Activated CD4-positive, alpha-beta T cell treated with anti-CD3 and anti-CD28 coated beads, Interleukin-2, amount 10 ng/mL, durations not matched to agents 7 days and 5 days (primary cell): Measurements from ENCODE around the gene MACROD2. TPM values are rescaled to one million over a fixed set of nuclear protein-coding genes. Genes with fewer than 3 reads are reported as not detected.

Experiments used
- CTCF ChIA-PET: fragments of 350-600 bp; sonication (Branson Sonifier 250); formaldehyde crosslinking; loops from one replicate; lab custom pipeline; 2021; ENCODE audit warnings: antibody characterized with exemption; lab: Charles Lee
- POLR2A ChIA-PET: fragments of 350-600 bp; sonication (Branson Sonifier 250); formaldehyde crosslinking; loops from one replicate; lab custom pipeline; 2021; ENCODE audit warnings: antibody characterized with exemption; lab: Charles Lee
- DNase-seq: peaks from one replicate; pipeline ENCODE4 v3.0.0-alpha.2; 2020
- H3K27ac Mint-ChIP-seq: one replicate; pipeline ENCODE4 v1.8.0; 2021; ENCODE audit warnings: mild to moderate bottlenecking, moderate library complexity, mixed read lengths
- H3K27me3 Mint-ChIP-seq: one replicate; pipeline ENCODE4 v1.8.0; 2021; ENCODE audit warnings: mixed read lengths
- H3K36me3 Mint-ChIP-seq: one replicate; pipeline ENCODE4 v1.8.0; 2021; ENCODE audit warnings: low read depth, mixed read lengths
- H3K4me1 Mint-ChIP-seq: one replicate; pipeline ENCODE4 v1.8.0; 2021; ENCODE audit warnings: mixed read lengths
- H3K4me3 Mint-ChIP-seq: one replicate; pipeline ENCODE4 v1.8.0; 2021; ENCODE audit warnings: mild to moderate bottlenecking, moderate library complexity, mixed read lengths
- H3K9me3 Mint-ChIP-seq: one replicate; pipeline ENCODE4 v1.8.0; 2021; ENCODE audit warnings: mixed read lengths
- total RNA-seq, 2 experiments: library from RNA; stranded (reverse); gene quantifications; one replicate each; pipeline ENCODE4 v1.2.3, GENCODE V29; 2021

Gene MACROD2
- total RNA-seq, 2 experiments from 2014 or later: not detected

- no peak overlapping the region for H3K4me3 Mint-ChIP-seq
- POLR2A ChIA-PET: no interaction called here
- H3K27ac Mint-ChIP-seq: no peak overlapping the region
- peaks cover 4% of the 10 kb centered on the region for H3K9me3 Mint-ChIP-seq
- CTCF ChIA-PET: no interaction called here
- H3K27me3 Mint-ChIP-seq: no peaks in the 10 kb centered on the region
- H3K4me1 Mint-ChIP-seq: no peaks in the 10 kb centered on the region
- no peaks in the 10 kb centered on the region for H3K36me3 Mint-ChIP-seq
- no peak for DNase-seq
Measured at GRCh38 chr20:14801591-14802325, 806.4 kb downstream of the MACROD2 start.

DNA sequence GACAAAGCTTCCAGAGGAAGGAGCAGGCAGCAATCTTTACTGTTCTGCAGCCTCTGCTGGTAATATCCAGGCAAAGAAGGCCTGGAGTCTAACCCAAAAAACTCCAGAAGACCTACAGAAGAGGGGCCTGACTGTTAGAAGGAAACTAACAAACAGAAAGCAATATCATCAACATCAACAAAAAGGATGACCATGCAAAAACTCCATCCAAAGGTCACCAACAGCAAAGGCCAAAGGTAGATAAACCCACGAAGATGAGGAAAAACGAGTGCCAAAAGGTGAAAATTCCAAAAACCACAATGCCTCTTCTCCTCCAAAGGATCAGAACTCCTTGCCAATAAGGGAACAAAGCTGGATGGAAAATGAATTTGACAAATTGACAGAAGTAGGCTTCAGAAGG lies 811.9 kb downstream of the MACROD2 start:
- Mint-ChIP-seq H3K36me3 (no peaks in the 10 kb centered on the region), H3K4me1 (no peaks in the 10 kb centered on the region), H3K9me3 (peaks cover 8% of the 10 kb centered on the region), H3K27me3 (no peaks in the 10 kb centered on the region), H3K27ac (no peak overlapping the region), H3K4me3 (no peak overlapping the region)
- CTCF ChIA-PET: no interaction called here
- POLR2A ChIA-PET: no interaction called here
- no peak for DNase-seq

GRCh38 chr20:14815340-14815739 lies 820.0 kb downstream of the MACROD2 start:
- Mint-ChIP-seq H3K9me3 (peaks cover 5% of the 10 kb centered on the region), H3K36me3 (no peaks in the 10 kb centered on the region), H3K27me3 (no peaks in the 10 kb centered on the region), H3K27ac (no peak overlapping the region), H3K4me1 (no peaks in the 10 kb centered on the region), H3K4me3 (no peak overlapping the region)
- ChIA-PET CTCF (no interaction called here), POLR2A (no interaction called here)
- no peak for DNase-seq

- no peak for DNase-seq
- ChIA-PET CTCF (no interaction called here), POLR2A (no interaction called here)
- Mint-ChIP-seq H3K27me3 (no peaks in the 10 kb centered on the region), H3K4me1 (no peaks in the 10 kb centered on the region), H3K9me3 (peaks cover 5% of the 10 kb centered on the region), H3K27ac (no peak overlapping the region), H3K4me3 (no peak overlapping the region), H3K36me3 (no peaks in the 10 kb centered on the region)
Measured at GRCh38 chr20:14816471-14816870, 821.2 kb downstream of the MACROD2 start.

DNA sequence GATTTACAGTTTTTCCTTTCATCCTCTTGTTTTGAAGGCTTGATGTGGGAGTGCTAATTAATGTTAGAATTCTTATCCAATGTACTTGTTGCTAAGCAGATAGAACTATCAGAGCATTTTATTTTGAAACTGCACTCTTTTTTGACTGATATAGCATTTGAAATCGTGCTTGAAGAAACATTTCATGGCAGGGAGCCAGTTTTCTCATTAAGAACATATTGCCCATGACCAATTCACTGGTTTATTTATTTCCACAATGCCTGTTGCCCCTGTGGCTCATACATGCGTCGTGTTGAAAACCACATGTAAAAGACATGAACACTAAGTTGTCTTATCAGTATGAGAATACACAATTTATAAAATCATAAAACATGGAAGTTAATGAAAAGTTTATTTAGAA lies 821.8 kb downstream of the MACROD2 start:
- Mint-ChIP-seq H3K4me3 (no peak overlapping the region), H3K9me3 (peaks cover 5% of the 10 kb centered on the region), H3K36me3 (no peaks in the 10 kb centered on the region), H3K27me3 (no peaks in the 10 kb centered on the region), H3K4me1 (no peaks in the 10 kb centered on the region), H3K27ac (no peak overlapping the region)
- ChIA-PET CTCF (no interaction called here), POLR2A (no interaction called here)
- no peak for DNase-seq

DNA sequence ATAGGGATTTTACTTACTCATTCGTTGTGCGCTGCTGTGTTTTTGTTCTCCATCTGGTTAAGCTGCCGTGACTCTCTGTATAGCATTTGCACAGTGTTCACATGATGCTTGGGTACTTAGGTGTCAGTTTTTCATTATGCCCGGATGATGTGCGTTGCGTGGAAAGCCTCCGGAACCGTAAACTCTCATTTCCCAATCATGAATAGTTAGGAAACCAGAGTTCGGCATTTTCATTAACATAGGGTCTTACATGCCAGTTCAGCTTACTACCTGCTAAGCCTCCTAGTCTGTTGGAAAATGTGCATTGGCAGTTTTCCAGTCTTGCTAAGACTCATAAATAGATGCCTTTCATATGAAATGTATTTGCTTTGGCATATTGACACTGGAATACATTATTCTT lies 825.5 kb downstream of the MACROD2 start:
- no peaks in the 10 kb centered on the region for H3K36me3 Mint-ChIP-seq
- DNase-seq: no peak
- no peak overlapping the region for H3K4me3 Mint-ChIP-seq
- peaks cover 6% of the 10 kb centered on the region for H3K9me3 Mint-ChIP-seq
- CTCF ChIA-PET: no interaction called here
- POLR2A ChIA-PET: no interaction called here
- H3K27me3 Mint-ChIP-seq: no peaks in the 10 kb centered on the region
- H3K27ac Mint-ChIP-seq: no peak overlapping the region
- no peaks in the 10 kb centered on the region for H3K4me1 Mint-ChIP-seq

- Mint-ChIP-seq H3K27ac (no peak overlapping the region), H3K4me1 (no peaks in the 10 kb centered on the region)
- POLR2A ChIA-PET: no interaction called here
Measured at GRCh38 chr20:14821251-14821650, 825.9 kb downstream of the MACROD2 start.

DNA sequence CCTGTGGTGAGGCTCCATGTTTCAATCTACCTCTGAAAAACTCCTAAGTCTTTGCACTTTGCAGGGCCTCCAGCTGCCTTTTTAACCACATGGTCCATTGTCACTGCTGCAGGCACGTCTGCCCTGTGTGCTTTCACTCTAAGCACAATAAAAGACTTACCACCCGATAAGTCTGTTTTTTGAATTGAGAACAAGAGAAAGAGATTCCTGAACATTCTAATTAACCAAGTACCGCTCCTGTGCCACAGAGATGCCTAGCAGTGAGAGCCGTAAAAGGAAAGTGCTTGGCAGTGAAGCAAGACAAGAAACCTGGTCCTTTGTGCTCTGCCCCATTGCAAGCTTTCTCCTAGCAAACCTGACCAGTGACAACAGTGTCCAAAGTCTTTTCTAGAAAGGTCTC lies 829.7 kb downstream of the MACROD2 start:
- Mint-ChIP-seq H3K27ac (no peak overlapping the region), H3K27me3 (no peaks in the 10 kb centered on the region), H3K9me3 (peaks cover 2% of the 10 kb centered on the region), H3K4me3 (no peak overlapping the region), H3K4me1 (no peaks in the 10 kb centered on the region), H3K36me3 (no peaks in the 10 kb centered on the region)
- ChIA-PET POLR2A (no interaction called here), CTCF (no interaction called here)
- no peak for DNase-seq

More at GRCh38 chr20:14821251-14821650, 825.9 kb downstream of the MACROD2 start:
- Mint-ChIP-seq H3K9me3 (peaks cover 6% of the 10 kb centered on the region), H3K36me3 (no peaks in the 10 kb centered on the region), H3K27me3 (no peaks in the 10 kb centered on the region), H3K4me3 (no peak overlapping the region)
- CTCF ChIA-PET: no interaction called here
- no peak for DNase-seq

DNA sequence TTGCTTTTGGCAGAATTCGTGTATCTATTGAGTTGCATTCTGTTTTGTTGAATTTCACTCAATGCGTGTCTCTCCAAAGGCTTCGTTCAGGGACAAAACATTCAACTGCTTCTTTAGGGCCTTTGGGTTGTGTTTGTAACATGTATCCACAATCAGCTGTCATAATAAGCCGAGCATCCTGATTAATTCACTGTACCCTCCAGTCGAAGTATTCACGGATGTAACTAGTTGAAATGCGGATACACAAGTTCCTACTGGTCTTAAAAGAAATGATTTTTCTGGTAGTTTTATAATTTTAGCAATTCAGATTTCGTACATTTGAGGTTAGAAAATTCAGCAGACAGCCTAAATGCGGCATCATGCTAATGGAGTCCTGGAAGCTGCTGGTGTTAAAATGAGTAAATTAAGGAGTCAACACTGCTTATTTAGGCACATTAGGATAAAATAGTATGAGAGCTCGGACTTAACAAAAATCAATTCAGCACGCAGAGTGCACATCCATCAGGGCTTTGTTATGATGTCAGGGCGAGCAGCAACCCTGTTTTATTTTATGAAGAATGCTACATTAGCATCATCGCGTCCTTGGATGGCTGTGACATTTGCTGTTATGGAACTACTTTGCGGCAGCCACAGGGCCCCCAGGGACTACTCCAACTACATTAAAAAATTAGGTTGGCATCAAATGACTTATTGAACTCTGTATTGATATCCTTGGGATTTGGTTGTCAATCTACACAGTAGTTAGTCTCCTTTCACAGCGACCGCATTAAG lies 831.4 kb downstream of the MACROD2 start:
- no peaks in the 10 kb centered on the region for H3K36me3 Mint-ChIP-seq
- no peaks in the 10 kb centered on the region for H3K4me1 Mint-ChIP-seq
- ChIA-PET CTCF (no interaction called here), POLR2A (no interaction called here)
- no peak overlapping the region for H3K4me3 Mint-ChIP-seq
- H3K9me3 Mint-ChIP-seq: peaks cover 2% of the 10 kb centered on the region
- DNase-seq: no peak
- H3K27ac Mint-ChIP-seq: no peak overlapping the region
- no peaks in the 10 kb centered on the region for H3K27me3 Mint-ChIP-seq

DNA sequence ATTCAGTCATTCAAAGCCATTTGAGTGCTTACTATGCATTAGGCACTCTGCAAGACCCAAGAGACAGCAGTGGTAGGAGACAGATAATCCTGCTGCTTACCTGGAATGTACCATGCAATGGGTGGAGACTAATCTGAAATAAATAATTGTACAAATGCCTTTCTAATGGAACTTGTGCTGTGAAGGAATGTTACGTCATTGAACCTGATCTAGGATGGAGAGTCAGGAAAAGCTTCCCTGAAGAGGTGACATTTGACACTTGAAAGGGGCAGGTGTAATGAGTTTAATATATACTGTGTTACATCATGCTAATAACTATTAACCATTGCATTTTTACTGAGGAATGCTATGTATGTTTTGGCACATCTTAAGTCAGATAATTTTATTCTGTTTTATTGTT lies 833.1 kb downstream of the MACROD2 start:
- CTCF ChIA-PET: no interaction called here
- Mint-ChIP-seq H3K27me3 (no peaks in the 10 kb centered on the region), H3K4me1 (no peaks in the 10 kb centered on the region), H3K27ac (no peak overlapping the region), H3K36me3 (no peaks in the 10 kb centered on the region), H3K4me3 (no peak overlapping the region), H3K9me3 (no peaks in the 10 kb centered on the region)
- DNase-seq: no peak
- POLR2A ChIA-PET: no interaction called here

DNA sequence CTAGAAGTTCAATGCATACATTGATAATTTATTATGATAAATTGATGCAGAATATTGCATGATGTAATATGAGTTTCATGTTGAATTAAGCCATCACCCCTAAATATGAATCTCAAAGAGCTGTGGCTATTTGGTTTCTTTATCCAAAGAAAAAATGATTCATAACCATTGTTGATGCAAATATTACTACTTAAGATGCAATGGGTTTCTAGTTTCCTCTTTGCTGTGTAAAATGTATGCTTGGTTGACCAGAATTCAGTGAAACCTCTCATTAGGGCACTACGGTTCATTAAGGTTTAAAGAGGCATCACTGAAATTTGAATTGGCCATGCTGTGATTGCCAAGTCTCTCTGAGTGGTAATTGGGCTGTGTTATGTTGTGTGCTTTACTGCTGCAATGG lies 834.6 kb downstream of the MACROD2 start:
- Mint-ChIP-seq H3K27me3 (no peaks in the 10 kb centered on the region), H3K36me3 (no peaks in the 10 kb centered on the region), H3K4me3 (no peak overlapping the region), H3K9me3 (no peaks in the 10 kb centered on the region), H3K4me1 (no peaks in the 10 kb centered on the region), H3K27ac (no peak overlapping the region)
- ChIA-PET POLR2A (no interaction called here), CTCF (no interaction called here)
- no peak for DNase-seq

DNA sequence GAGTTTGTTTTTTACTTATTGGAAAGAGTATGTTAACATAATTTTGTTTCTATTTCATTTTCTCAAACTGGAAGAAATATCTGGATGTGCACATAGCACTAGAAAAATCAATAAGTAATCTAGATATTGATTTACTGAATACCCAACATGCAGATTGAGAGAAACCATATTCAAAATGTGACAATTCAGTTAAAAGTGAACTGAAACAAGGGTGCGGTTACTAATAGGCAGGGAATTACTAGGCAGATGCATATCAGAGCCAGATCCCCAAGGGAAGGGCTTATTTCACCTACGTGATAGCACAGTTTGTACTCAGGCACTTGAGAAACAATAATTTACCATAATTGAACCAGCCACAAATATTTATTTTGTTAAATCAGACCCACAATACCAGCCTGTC lies 835.1 kb downstream of the MACROD2 start:
- no peak for DNase-seq
- ChIA-PET CTCF (no interaction called here), POLR2A (no interaction called here)
- no peaks in the 10 kb centered on the region for H3K4me1 Mint-ChIP-seq
- no peak overlapping the region for H3K4me3 Mint-ChIP-seq
- no peaks in the 10 kb centered on the region for H3K36me3 Mint-ChIP-seq
- no peaks in the 10 kb centered on the region for H3K9me3 Mint-ChIP-seq
- no peaks in the 10 kb centered on the region for H3K27me3 Mint-ChIP-seq
- H3K27ac Mint-ChIP-seq: no peak overlapping the region

- no peaks in the 10 kb centered on the region for H3K4me1 Mint-ChIP-seq
- H3K4me3 Mint-ChIP-seq: no peak overlapping the region
- ChIA-PET POLR2A (no interaction called here), CTCF (no interaction called here)
- H3K27me3 Mint-ChIP-seq: no peaks in the 10 kb centered on the region
- H3K9me3 Mint-ChIP-seq: no peaks in the 10 kb centered on the region
- H3K27ac Mint-ChIP-seq: no peak overlapping the region
- no peaks in the 10 kb centered on the region for H3K36me3 Mint-ChIP-seq
- no peak for DNase-seq
Measured at GRCh38 chr20:14830899-14831298, 835.6 kb downstream of the MACROD2 start.
